HG02870 (cell line): Measurements from ENCODE around the gene FBXO5.
"Not testable (repeated sequence)": the region's sequence is repeated elsewhere in the genome, so short reads cannot be mapped to it uniquely, and the experiment has no call there.

ENCODE experiments used
- ATAC-seq: cut with Tn5 transposase; IDR thresholded peaks from one replicate; pipeline ENCODE4 v1.9.1; 2021; ENCODE audit warnings: mild to moderate bottlenecking, moderate library complexity; ENCODE audit not compliant: unreplicated experiment

FBXO5 gene, protein sequence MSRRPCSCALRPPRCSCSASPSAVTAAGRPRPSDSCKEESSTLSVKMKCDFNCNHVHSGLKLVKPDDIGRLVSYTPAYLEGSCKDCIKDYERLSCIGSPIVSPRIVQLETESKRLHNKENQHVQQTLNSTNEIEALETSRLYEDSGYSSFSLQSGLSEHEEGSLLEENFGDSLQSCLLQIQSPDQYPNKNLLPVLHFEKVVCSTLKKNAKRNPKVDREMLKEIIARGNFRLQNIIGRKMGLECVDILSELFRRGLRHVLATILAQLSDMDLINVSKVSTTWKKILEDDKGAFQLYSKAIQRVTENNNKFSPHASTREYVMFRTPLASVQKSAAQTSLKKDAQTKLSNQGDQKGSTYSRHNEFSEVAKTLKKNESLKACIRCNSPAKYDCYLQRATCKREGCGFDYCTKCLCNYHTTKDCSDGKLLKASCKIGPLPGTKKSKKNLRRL

DNA sequence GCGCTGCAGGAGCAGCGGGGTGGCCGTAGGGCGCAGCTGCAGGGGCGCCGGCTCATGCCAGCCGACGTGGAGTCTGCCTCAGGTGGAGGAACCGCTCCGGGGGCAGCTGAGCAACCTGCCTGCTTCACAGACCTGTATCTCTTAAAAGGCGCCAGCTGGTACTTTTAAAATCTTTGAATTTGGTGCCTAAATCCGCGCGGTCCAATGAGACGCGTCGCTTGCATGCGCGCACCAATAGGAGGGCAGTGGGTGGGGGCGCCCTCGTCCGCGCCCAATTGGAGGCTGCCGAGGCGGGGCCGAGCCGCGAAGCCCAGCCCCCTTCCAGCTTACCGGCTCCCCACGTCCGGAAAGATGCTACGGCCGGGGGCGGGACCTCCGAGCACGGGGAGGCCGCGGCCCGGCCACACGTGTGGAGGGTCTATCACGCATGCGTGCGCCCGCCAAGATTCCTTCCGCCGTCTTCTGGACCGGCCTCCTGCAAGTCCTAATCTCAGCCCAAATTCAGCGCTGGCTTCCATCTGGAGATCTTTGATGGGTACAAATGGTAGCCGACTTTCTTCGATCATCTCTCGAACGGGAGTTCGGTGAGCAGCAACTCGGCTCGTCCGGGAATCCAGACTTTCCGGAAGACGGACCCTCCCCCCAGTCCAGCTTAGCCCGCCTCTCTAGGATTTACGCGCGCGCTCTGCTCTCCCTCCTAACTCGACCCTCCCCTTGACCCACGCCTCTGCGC, at the start of gene FBXO5:
Gene FBXO5, minus strand, starts transcription at position 138 of the 733 bp plus-strand sequence. Its CDS starts 82 bp downstream, at position 56.
- ATAC-seq: peak; percentile 77

DNA sequence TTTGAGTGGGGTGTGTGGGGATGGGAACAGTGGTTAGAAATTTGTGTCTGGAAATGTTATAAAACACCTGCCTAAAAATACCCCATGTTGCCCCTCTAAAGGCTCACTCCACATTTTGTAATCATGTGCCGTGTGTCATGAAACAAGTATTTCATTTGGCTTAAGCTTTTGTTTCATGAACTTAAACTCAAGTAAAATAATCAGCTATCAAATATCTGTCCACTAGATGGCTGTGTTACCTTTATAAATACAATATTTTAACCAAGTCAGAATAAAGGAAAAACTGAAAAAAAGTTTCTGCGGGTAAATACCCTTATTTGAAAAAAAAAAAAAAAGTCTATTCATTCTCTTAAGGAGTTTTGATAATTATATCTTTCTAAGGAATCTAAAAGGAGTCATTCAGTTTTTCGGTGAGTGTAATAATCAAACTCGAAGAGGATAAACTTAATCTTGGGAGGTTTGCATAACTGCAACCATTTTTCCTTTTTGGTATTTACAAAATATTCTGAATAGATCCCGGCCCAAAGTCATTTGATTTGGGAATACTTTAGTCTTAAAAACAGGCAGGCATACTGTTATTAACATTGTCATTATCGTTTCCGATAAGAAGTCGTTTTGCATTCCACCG, 49.5 kb upstream of the FBXO5 start:
- no peak for ATAC-seq

DNA sequence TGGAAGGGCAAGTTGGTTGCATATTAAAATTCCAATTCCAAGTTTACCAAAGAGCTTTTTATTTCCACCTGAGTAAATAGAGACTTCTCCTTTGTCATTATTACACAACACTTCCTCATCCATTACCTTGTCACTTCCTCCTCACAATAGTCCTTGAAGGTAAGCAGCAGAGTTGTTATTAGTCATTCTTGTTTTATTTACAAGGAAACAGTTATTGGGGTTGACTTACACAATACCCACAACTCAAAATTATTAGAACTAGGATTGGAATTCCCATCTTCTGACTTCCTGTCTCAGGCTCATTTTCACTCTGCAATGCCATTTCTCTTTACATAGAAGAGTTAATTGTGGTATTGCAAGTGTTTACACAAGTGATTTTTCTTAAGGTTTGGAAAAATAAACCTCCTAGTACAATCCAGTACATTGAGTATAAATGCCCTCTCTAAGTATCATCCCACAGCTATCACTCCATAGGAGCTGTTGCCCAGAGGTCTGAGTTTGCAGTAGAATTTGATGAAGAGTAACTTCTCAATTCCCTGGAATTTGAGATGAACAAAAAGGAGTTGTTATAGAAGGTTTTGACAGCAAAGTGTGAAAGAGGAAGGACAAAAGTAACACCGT, 48.6 kb upstream of the FBXO5 start:
- ATAC-seq: no peak

DNA sequence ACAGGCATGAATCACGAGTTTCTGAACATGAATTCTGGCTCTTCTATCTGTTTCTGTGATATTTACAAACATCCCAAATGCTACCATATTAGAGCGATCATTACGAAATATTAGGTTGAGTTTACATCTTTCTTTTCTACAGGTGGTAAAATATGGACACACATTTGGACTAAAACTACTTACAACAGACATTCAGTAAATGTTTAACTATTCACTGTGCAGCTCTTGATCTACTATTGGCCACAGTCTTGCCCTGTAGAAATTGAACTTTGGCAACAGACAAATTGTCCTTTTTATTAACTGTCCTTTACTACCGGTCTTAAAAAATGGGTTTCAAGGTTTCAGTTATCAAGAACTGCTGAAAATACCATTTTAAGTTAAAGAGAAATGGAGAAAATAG, 46.1 kb upstream of the FBXO5 start:
- ATAC-seq: no peak

DNA sequence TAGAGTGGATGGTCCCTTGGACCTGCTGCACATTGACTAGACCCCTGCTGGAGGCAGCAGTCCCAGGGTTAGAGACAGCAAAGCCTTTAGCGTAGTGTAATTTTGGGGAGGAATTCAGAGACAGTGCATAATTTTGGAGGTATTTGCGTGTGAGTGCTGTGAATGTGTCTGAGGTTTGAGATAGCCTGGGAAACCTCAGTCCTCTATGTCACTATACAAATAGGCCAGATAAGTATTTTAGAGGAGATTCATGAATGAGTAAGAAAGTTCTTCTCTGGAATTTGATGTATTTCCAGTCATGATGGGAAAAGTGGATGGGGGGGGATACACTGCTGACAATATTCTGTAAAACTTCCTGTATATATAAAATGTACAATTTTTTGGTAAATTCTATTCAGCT, 45.4 kb upstream of the FBXO5 start:
- ATAC-seq: no peak

DNA sequence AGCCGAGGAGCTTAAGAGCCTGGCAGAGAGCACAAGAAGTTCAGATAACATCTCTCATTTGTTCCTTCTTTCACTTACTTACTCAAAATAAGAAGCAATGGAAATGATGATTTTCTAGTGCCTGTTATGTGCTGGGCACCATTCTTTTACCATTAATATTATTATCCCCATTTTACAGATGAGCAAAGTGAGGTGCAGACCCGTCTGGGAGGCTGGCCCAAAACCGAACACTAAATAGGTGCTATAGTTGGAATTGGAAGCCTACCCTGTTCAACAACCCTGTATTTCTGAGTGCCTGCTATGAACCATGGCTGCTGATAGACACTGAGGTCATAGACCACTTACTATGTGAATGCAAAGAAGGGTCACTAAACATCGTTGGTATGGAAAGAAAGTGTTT, 44.6 kb upstream of the FBXO5 start:
- no peak for ATAC-seq

DNA sequence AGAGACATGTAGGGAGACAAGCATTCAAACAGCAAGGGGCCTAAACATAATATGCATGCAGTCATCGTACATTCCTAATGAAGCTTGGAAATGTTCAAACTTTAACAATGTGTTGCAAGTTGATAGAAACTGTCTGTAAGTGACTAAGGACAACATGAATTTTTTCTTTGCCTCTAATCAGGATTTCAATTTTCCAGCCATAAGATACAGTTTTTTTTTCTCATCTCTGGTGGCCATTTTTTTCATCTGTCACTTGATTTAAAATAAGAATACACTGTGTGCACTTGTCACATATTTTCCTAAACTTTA, 41.8 kb upstream of the FBXO5 start:
- no peak for ATAC-seq

DNA sequence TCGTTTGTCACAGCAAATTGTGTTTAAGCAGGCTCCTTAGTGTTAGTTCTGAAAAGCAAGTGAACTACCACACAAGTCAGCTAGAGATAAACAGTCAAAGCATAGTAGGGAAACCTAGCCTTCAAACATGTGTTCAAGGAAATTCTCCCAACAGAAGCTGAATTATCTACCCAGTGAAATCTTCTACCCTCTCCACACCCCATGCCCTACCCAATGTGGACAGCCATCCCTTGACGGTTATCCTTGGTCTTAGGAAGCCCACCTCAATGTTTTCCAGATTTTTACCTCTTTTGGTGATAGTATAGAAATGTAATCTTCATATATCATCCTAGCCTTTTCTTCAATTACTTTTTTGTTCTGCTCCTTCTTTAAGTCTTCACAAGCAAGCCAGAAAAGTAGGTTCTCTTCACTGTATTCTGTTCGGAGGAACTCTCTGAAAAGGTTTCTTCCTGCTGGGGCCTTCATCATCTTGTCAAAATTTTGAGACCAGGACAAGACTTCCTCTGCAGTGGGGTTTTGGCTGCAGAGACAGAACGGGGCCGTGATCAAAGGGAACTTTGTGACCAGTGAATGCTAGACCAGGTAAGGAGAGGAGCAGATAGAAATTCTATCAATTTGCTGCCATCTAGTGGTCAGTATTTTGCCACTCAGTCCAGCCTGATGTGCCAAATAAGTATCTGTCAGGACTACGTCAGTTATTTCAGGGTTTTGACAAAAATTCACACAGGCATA, 41.3 kb upstream of the FBXO5 start:
- peak; percentile 99 for ATAC-seq

DNA sequence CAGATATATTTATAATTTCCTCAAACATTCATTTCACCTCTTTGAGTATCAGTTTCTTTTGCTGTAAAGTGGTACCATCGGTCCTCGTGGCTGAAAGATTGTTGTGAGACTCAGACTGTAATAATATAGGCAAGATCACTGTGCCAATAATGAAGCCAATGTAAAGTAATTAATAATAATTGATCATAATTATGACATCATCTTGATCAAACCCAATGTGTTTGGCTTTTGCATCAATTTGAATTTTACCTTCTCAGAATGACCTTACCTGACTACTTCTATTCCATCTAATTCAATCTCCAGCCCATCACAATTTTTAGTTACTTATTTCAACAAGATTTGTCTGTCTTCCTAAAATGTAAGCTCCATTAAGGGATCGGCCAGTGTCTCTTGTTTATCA, 35.5 kb upstream of the FBXO5 start:
- ATAC-seq: no peak

DNA sequence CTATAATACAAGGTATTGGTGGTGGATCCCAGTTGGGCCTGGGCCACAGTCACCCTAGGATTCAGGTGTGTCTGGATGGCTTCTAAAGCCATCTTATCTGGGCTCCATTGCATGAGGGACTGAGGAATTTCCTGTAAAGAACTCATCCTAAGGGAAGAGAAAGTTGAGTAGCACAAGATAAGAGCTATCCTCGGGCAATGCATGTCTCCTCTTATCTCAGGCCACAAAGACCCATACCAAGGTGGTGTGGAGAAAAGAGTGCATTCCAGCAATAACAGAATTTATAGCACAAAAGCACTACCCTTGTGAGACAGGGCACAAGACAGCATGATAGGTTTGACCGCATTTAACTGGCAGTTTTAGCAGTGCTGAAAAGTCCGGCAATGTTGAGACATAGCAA, 34.0 kb upstream of the FBXO5 start:
- no peak for ATAC-seq

DNA sequence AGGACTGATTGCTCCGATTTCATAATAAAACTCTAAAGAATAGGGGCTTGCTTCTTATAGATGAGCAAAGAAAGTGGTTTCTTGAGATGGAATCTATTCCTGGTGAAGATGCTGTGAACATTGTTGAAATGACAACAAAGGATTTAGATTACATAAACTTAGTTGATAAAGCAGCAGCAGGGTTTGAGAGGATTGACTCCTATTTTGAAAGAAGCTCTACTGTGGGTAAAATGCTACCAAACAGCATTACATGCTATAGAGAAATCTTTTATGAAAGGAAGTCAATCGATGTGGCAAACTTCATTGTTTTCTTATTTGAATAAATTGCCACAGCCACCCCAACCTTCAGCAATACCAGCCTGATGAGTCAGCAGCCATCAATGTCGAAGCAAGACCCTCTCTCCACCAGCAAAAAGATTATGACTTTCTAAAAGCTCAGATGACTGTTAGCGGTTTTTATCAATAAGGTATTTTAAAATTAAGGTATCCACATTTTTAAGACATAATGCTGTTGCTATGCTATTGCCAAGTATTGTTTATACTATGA, 32.3 kb upstream of the FBXO5 start:
- no peak for ATAC-seq

DNA sequence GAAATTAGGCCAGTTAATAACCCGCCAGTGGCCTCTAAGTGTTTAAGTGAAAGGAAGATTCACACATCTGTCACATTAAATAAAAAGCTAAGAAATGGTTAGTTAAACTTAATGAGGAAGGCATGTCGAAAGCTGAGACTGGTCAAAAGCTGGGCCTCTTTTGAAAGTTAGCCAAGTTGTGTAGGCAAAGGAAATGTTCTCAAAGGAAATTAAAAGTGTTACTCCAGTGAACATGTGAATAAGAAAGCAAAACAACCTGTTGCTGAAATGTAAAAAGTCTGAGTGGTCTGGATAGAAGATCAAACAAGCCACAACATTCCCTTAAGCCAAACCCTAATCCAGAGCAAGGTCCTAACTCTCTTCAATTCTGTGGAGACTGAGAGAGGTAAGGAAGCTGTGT, 30.6 kb upstream of the FBXO5 start:
- no peak for ATAC-seq

DNA sequence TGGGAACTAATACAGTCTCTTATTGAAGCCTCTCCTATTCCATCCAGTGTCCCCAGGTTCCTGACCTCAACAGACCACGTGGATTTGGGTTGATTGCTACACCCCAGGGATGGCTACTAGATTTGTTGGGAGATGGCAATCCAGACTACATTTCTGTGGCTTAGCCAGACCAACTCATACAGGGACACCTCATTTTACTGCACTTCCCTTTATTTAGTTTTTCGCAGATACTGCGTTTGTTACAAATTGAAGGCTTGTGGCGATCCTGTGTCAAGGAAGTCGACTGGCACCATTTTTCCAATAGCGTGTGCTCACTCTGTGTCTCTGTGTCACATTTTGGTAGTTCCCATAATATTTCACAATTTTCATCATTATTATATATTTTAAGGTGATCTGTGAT, 30.0 kb upstream of the FBXO5 start:
- no peak for ATAC-seq

DNA sequence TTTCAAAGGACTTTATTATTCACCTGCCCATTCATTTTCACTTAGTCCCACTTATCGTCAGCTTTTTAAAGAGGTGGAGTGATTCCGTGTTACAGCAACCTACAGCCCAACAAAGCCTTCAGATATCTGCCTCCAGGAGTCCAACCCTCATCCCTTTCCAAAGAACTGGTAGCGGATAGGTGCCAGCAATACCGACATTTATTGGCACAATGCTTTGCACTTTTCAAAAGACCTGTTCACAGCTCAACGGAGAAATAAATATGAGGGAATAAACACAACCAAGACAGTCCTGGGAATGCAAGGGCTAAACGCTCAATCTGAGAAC, 20.5 kb upstream of the FBXO5 start:
- ATAC-seq: no peak

DNA sequence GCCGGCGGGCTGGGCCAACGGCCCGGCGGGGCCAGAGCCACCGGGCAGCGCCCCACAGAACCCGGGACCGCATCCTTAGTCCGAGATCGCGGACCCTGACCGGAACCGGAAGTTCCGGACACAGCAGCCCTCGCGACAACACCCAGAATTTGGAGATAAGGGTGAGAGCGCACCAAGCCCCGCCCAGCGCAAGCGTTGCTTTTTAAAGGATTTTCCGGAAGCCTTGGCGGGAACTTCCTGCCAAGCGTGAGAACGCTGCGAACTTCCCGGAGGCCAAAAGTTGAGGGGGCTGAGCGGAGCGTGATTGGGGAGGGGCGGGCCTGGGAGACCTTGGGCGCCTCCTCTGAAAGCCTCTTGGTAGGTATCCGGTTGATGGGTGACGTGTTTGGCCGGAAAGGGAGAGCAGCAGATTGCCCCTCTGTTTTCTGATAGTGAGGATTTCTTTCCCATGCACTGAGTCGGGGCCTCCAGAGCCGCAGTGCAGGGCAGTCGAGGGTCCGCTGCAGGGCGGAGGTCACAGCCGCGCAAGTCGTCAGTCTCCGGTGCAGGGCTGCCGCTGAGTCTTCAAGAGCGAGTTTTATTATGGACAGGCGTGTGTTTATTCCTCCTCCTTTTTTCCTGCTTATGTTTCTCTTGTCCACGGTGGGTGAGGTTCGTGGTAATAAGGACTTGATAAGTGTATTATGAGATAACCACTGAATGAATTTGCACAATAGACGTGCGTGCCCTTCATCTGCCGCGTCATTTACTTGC, 19.9 kb upstream of the FBXO5 start, which contains the start of gene MTRF1L:
Gene MTRF1L, minus strand, starts transcription at position 97 of the 753 bp plus-strand sequence. Its CDS starts 24 bp downstream, at position 73.
- peak; percentile 94 for ATAC-seq

DNA sequence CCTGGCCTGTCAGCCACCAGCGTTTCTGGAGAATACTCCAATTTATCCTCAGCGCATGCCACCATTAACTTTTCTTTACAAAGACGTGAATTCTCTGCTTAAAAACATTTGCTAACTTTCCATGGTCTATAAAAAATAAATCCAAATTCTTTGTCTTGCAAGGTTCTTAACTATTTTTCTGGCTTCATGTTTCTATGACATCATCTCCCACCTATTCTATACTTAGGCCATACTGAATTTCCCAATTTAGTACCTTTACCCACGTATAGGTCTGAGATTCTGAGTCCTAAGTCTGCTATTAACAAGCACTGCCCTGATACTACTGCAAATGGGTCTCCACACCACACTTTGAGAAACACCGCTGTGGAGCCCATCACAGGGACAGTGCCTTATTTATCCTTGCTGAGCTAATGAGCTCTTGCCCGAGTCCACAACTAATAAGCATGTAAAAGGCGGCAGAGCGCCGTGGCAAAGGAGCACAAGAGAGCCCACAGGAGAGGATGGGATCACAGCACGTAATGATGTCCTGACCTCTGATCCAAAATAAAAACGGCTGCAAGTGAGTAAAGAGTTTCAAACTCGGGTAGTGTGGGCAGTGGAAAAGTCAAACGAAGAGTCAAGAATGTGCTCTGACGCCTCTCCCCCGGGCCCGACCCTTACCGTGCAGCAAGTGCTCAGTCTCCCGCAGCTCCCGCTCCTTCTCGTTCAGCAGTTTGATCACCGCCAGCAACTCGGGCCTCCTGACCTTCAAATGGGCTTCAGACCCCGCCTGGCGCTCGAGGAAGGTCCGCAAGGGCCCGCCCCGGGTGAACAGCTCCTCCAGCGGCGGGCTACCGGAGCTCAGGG, 19.1 kb upstream of the FBXO5 start:
- ATAC-seq: peak; percentile 23

DNA sequence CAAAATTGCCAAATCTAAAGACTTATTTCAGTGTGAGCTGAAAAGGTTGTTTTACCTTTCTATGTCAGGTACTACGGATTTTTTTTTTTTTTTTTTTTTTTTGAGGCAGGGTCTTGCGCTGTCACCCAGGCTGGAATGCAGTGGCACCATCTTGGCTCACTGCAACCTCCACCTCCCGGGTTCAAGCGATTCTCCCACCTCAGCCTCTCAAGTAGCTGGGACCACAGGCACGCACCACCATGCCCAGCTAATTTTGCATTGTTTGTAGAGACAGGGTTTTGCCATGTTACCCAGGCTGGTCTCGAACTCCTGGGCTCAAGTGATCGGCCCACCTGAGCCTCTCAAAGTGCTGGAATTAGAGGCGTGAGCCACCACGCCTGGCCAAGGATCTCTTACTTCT, 17.9 kb upstream of the FBXO5 start:
- ATAC-seq: not testable (repeated sequence)

DNA sequence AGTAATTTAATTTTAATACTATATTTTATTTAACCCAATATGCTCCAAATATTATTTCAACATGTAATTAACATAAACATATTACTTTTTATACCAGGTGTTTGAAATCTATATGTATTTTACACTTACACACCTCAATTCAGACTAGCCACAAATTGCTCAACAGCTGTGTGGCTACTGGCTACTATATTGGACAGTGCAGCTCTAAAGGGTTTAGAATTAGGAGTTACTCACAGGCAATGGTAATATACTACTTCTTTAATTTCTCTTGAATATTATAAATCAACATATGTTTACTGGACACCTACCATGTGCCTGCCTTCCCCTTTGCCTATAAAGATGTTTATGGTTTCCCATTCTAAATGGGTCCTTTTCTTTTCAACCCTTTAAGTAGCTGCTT, 17.4 kb upstream of the FBXO5 start:
- no peak for ATAC-seq

DNA sequence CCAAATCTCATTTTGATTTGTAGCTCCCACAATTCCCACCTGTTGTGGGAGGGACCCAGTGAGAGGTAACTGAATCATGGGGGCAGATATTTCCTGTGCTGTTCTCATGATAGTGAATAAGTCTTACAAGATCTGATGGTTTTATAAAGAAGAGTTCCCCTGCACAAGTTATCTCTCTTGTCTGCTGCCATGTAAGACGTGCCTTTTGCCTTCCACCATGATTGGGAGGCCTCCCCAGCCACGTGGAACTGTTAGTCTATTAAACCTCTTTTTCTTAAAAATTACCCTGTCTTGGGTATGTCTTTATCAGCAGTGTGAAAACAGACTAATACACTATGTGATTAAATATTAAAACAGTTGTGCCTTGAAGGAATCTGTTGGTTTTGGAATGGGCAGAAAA, 16.7 kb upstream of the FBXO5 start:
- ATAC-seq: not testable (repeated sequence)
